Measurements from ENCODE around the gene GC. TPM values are rescaled to one million over a fixed set of nuclear protein-coding genes. Genes with fewer than 3 reads are reported as not detected.
A peak's percentile ranks its signal among the peaks of the same experiment; 100 is the strongest.

Gene GC
- total RNA-seq, 2 donors from 2014 or later: not detected

GRCh38 chr4:71732706-71733105 lies 51.2 kb downstream of the GC start:
- TF ChIP-seq, protein P1, sequence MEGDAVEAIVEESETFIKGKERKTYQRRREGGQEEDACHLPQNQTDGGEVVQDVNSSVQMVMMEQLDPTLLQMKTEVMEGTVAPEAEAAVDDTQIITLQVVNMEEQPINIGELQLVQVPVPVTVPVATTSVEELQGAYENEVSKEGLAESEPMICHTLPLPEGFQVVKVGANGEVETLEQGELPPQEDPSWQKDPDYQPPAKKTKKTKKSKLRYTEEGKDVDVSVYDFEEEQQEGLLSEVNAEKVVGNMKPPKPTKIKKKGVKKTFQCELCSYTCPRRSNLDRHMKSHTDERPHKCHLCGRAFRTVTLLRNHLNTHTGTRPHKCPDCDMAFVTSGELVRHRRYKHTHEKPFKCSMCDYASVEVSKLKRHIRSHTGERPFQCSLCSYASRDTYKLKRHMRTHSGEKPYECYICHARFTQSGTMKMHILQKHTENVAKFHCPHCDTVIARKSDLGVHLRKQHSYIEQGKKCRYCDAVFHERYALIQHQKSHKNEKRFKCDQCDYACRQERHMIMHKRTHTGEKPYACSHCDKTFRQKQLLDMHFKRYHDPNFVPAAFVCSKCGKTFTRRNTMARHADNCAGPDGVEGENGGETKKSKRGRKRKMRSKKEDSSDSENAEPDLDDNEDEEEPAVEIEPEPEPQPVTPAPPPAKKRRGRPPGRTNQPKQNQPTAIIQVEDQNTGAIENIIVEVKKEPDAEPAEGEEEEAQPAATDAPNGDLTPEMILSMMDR (IDR thresholded peaks at IDR 0.05): no peak
- no peak for DNase-seq (ENCODE audit: low spot score)
- no peak for ATAC-seq (ENCODE audit: insufficient number of reproducible peaks, low FRiP score, low read depth)
- H3K36me3 ChIP-seq: no peaks in the 10 kb centered on the region
- no peaks in the 10 kb centered on the region for H3K27me3 ChIP-seq (replicated peaks; ENCODE audit: insufficient read depth)
- H3K4me1 ChIP-seq (ENCODE audit: control insufficient read depth in 1 of 2, low read depth in 2 of 2): no peaks in the 10 kb centered on the region
- H3K9me3 ChIP-seq: no peaks in the 10 kb centered on the region
- H3K4me3 ChIP-seq: no peak overlapping the region
- H3K27ac ChIP-seq: no peak overlapping the region

DNA sequence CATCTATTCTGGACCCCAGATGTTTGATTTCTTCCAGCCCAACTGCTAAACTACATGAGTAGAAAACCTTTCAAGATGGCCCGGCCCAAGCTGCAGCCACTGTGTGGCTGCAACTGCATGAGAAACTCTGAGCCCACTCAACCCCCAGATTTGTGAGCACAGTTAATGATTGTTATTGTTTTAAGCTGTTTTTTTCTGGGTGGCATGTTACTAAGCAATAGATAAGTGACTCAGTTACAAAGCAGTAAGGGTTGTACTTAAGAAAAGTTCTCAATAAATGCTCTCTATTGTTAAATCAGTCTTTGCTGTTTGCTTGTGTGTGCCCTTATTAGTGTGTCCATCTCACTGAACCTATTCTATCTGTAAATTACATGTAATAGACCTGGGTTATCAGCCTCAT lies 51.8 kb downstream of the GC start:
- no peak overlapping the region for H3K27ac ChIP-seq
- H3K9me3 ChIP-seq: no peaks in the 10 kb centered on the region
- TF ChIP-seq, protein P1 (IDR thresholded peaks at IDR 0.05): no peak
- no peak for DNase-seq (ENCODE audit: low spot score)
- no peaks in the 10 kb centered on the region for H3K4me1 ChIP-seq (ENCODE audit: control insufficient read depth in 1 of 2, low read depth in 2 of 2)
- no peak for ATAC-seq (ENCODE audit: insufficient number of reproducible peaks, low FRiP score, low read depth)
- H3K27me3 ChIP-seq (replicated peaks; ENCODE audit: insufficient read depth): no peaks in the 10 kb centered on the region
- no peak overlapping the region for H3K4me3 ChIP-seq
- H3K36me3 ChIP-seq: no peaks in the 10 kb centered on the region

GRCh38 chr4:71729856-71730255 lies 54.0 kb downstream of the GC start:
- TF ChIP-seq, protein P1 (IDR thresholded peaks at IDR 0.05): no peak
- Histone ChIP-seq H3K4me1 (ENCODE audit: control insufficient read depth in 1 of 2, low read depth in 2 of 2) (no peaks in the 10 kb centered on the region), H3K27ac (no peak overlapping the region), H3K36me3 (no peaks in the 10 kb centered on the region), H3K4me3 (no peak overlapping the region), H3K27me3 (replicated peaks; ENCODE audit: insufficient read depth) (no peaks in the 10 kb centered on the region), H3K9me3 (no peaks in the 10 kb centered on the region)
- DNase-seq (ENCODE audit: low spot score): no peak
- ATAC-seq (ENCODE audit: insufficient number of reproducible peaks, low FRiP score, low read depth): no peak

GRCh38 chr4:71713611-71714203 lies 70.2 kb downstream of the GC start:
- DNase-seq (ENCODE audit: low spot score) (no peak), ATAC-seq (ENCODE audit: insufficient number of reproducible peaks, low FRiP score, low read depth) (no peak)
- Histone ChIP-seq H3K4me3 (no peak overlapping the region), H3K9me3 (no peaks in the 10 kb centered on the region), H3K27ac (no peak overlapping the region), H3K4me1 (ENCODE audit: control insufficient read depth in 1 of 2, low read depth in 2 of 2) (no peaks in the 10 kb centered on the region), H3K27me3 (replicated peaks; ENCODE audit: insufficient read depth) (no peaks in the 10 kb centered on the region), H3K36me3 (no peaks in the 10 kb centered on the region)
- TF ChIP-seq, protein P1 (IDR thresholded peaks at IDR 0.05): peak; percentile 64

- TF ChIP-seq, protein P1 (IDR thresholded peaks at IDR 0.05): no peak
- no peak overlapping the region for H3K27ac ChIP-seq
- H3K4me1 ChIP-seq (ENCODE audit: control insufficient read depth in 1 of 2, low read depth in 2 of 2): no peaks in the 10 kb centered on the region
- H3K9me3 ChIP-seq: no peaks in the 10 kb centered on the region
- ATAC-seq (ENCODE audit: insufficient number of reproducible peaks, low FRiP score, low read depth) (no peak), DNase-seq (ENCODE audit: low spot score) (no peak)
- no peak overlapping the region for H3K4me3 ChIP-seq
- no peaks in the 10 kb centered on the region for H3K36me3 ChIP-seq
- no peaks in the 10 kb centered on the region for H3K27me3 ChIP-seq (replicated peaks; ENCODE audit: insufficient read depth)
Observed at GRCh38 chr4:71711985-71712348, 71.9 kb downstream of the GC start.

All from thoracic aorta (tissue), 2 donors.